Uterus (tissue), 2 donors: ENCODE measurements around the gene FN1.

ENCODE experiments used
- POLR2A ChIP-seq, 2 donors: fragments of 450-650 bp; IDR thresholded peaks; one replicate each; pipeline ENCODE4 v1.6.1; 2016; ENCODE audit warnings: antibody characterized with exemption in 2 of 2, mild to moderate bottlenecking in 1 of 2, moderate library complexity in 1 of 2
- TF ChIP-seq, protein P1 (sequence below), 4 experiments: fragments of 200-600 bp in 2 of 4; fragments of 450-650 bp in 2 of 4; sonication (generic) in 2 of 4; IDR thresholded peaks; one replicate each; pipeline ENCODE4 v1.5.1; 2016 to 2019; ENCODE audit warnings: antibody characterized with exemption in 4 of 4, mild to moderate bottlenecking in 2 of 4, moderate library complexity in 1 of 4

DNA sequence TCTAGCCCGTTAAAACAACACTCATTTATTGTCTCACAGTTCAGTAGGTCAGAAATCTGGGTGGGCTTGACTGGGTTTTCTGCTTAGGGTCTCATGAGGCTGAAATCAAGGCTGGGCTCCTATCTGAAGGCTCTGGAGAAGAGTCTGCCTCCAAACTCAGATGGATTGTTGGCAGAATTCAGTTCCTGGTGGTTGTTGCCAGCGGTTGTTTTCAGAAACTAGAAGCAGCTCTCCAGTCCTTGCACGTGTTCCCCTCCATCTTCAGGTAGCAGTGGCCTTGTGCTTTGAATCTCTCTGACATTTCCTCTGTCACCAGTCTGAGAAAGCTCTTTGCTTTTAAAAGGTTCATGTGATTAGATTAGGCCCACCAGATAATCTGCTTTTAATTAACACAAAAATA is 20.1 kb upstream of the FN1 start:
- TF ChIP-seq, protein P1, sequence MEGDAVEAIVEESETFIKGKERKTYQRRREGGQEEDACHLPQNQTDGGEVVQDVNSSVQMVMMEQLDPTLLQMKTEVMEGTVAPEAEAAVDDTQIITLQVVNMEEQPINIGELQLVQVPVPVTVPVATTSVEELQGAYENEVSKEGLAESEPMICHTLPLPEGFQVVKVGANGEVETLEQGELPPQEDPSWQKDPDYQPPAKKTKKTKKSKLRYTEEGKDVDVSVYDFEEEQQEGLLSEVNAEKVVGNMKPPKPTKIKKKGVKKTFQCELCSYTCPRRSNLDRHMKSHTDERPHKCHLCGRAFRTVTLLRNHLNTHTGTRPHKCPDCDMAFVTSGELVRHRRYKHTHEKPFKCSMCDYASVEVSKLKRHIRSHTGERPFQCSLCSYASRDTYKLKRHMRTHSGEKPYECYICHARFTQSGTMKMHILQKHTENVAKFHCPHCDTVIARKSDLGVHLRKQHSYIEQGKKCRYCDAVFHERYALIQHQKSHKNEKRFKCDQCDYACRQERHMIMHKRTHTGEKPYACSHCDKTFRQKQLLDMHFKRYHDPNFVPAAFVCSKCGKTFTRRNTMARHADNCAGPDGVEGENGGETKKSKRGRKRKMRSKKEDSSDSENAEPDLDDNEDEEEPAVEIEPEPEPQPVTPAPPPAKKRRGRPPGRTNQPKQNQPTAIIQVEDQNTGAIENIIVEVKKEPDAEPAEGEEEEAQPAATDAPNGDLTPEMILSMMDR (IDR thresholded peaks at IDR 0.05): no peak
- no peak for TF ChIP-seq POLR2A (IDR thresholded peaks at IDR 0.05)
